ENCODE measurements around the gene BICDL2. TPM values are rescaled to one million over a fixed set of nuclear protein-coding genes. Genes with fewer than 3 reads are reported as not detected.

The BICDL2 gene
- polyA plus RNA-seq, 12 donors = 1.0 to 7.7 (median 2.8) TPM; not detected in 8

DNA sequence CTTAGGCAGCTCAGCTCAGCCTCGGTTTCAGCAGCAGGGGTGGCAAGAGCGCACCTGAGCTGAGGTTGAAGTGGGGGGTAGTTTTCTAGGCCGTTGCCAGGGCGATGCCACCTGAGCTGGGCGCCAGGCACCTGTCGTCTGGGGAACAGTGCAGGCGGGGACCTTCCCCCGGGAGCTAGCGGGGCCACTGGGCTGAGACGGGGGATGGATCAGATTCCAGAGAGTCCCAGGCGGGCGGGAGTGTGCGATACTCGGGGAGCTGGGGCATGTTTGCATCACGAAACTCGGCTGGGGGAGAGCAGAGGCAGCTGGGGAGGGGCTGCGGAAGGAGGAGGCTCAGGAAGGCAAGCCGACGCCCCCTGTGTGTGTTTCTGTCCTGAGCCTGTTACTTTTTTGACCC, 24.5 kb downstream of the BICDL2 start:
- no peak for DNase-seq

GRCh38 chr16:3010510-3010909, 26.2 kb downstream of the BICDL2 start:
- DNase-seq = no peak

- no peak for DNase-seq
Measured at GRCh38 chr16:3009568-3010390, 27.0 kb downstream of the BICDL2 start.

DNA sequence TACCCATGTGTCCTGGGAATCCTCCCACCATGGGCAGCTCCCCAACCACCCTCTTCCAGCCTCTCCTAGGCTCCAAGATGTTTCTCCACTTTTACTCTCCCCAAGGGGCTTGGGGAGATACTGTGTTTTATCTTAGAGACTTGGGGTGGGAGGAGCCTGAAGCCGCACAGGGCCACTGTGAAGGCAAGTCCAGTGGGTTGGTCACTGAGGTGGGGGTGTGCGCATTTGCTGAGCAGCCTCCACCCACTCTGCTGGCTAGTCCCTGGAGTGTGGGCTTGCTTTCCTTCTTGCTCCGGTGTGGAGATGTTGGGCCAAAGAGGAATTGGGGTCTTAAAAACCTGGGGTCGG, 28.1 kb downstream of the BICDL2 start:
- no peak for DNase-seq

DNA sequence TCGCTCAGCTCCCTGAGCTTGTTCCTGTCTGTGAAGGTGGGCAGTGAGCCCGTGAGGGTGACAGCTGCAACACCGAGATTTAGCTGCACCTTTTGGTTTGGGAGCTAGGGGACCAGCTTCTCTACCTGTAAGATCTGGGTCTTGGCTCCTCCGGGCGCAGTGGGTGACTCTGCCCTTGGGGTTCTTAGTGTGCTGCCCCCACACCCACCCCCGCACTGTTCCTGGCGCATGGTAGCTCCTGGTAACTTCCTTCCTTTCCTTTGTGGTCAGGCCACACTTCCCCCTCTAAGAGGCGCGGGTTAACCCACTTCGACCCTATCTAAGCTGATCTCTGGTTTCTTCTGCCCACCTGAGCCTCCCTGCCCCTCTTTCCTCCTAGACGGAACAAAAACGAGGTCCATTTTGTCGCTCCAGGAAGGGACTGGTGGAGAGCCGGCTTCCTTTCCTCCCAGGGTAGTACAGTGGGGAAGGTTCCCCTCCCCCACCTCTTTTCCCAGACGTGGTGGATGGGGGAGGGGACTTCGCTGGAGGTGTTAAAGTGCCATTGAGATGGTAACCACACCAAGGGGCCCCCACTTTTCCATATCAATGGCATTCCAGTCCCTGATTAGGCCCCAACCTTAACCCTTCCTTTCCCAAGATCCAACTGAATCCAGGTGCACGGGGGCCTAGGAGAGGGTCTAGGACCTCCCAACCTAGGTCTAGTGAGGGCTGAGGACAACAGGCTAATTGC, 28.6 kb downstream of the BICDL2 start:
- DNase-seq = no peak

DNA sequence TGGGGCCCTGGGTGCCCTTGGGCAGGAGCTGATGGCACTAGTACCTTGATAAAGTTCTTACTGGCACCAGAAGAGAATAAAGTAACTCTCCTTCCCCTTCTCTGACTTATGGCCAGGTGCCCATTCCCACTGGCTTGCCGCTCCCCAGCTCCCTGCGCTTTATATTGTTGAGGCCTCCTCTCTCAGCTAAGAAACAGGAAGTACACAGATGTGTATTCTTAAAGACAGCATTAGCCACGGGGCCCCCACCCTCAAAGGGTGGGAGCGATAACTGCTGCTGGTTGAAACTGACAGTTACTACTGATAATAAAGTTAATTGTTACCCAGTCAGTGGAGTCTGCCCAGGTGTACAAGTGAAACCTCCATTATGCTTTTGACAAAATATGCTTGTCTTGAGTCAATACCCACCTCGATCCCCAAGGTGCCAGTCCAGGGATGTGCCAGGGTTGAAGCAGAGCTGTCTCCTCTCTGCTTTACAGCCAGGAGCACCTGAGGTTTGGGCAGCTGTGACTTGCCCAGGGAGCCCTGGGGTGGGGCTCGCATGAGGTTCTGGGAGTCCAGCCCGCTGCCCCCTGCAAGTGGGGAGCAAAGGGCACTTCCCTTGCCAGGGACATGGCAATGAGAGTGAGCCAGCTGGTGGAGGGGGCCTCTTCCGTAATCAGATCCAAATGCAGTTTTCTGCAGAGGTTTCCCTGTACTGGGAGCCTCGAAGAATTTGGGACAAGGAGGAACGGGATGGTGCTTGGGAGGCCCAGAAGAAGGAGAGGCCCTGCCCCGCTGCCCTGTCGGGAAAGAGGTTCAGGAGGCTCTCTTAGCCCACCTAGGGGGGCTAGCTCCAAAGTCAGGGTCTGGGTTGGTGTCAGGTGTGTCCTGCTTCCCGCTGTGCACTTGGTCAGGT, 29.4 kb downstream of the BICDL2 start:
- no peak for DNase-seq

GRCh38 chr16:3004781-3005284, 31.9 kb downstream of the BICDL2 start:
- no peak for DNase-seq

- no peak for DNase-seq
Measured at GRCh38 chr16:3004319-3004718, 32.4 kb downstream of the BICDL2 start.

DNA sequence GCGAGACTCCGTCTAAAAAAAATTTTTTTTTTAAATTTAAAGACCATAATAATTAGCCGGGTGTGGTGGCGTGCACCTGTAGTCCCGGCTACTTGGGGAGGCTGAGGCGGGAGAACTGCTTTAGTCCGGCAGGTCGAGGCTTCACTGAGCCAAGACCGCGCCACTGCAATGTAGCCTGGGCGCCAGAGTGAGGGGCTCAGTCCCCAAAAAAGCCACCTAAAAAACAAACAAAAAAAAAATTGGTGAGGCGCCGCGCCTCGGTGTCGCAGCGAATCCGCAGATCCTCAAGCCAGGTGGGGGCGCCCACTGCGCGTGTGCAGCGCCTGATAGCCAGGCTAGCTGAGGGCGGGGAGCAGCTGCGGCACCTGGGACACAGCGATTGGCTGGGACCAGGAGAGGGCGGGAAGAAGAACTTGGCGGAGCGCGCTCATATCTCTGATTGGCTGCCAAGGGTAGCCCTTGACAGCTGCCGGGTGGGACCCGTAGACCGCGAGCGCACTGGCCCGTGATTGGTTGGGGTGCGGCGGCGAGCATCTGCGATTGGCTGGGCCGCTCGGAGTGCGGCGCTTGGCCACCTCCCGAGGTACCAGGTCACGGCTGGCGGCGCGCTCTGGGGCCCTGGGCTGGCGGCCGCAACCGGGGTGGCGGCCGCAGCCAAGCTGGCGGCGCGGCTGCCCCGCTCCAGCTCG, 33.0 kb downstream of the BICDL2 start:
- DNase-seq = peak; percentile 97

DNA sequence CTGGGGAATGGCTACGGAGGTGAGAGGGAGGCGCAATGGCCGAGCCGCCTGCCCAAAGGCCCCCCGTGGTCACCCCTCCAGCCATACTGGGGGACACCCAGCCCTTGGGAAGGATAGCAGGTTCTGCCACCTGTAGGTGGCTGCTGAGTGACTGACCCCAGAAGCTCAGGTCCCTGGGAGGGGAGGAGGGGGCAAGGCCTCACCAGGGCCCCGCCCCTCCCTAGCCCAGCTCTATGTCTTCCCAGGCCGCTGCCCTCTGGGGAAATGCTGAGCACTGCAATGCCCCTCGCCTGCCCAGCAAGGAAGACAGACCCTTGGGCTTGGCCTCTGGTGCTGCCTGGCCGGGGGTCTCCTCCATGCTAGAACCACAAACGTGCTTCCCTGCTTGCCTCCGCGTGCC, 35.4 kb downstream of the BICDL2 start:
- no peak for DNase-seq

DNA sequence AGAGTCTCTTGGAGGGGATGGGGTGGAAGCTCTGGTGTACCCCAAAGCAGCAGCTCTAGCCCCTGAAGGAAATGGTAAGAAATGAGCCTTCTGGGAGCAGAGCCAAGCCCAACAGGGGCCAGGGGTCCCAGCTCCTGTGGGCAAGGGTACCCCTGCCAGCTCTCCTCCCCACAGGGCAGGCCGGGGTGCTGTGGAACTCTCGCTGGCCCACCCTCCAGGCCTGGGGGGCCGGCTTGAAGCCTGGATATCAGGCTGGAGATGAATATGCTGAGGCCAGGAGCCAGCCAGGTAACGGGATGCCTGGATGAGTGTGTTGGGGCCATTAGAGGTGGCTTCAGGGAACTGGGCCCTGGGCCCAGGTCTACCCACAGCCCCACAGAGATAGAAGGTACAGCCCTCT, 36.2 kb downstream of the BICDL2 start:
- DNase-seq = no peak

DNA sequence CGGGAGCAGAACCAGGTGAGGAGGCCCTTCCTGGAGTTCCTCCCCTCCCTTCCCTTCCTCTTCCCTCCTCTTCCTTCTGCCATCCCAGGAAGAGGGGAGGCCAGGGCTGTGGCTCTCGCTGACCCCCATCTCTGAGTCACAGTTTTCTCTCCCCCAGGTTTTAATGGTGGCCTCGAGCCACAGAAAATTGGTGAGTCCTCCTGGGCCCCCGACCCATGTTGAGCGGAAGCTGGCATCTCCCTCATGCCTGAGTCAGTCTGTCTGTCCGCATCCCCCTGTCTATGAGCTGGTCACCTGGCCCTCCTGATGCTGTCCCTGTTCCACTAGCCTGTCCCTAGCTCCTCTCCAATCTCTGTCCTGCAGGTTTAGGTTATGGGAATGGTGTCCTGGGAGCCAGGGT, 36.8 kb downstream of the BICDL2 start:
- no peak for DNase-seq

GRCh38 chr16:2996298-2996697, 40.4 kb downstream of the BICDL2 start:
- DNase-seq = no peak

DNA sequence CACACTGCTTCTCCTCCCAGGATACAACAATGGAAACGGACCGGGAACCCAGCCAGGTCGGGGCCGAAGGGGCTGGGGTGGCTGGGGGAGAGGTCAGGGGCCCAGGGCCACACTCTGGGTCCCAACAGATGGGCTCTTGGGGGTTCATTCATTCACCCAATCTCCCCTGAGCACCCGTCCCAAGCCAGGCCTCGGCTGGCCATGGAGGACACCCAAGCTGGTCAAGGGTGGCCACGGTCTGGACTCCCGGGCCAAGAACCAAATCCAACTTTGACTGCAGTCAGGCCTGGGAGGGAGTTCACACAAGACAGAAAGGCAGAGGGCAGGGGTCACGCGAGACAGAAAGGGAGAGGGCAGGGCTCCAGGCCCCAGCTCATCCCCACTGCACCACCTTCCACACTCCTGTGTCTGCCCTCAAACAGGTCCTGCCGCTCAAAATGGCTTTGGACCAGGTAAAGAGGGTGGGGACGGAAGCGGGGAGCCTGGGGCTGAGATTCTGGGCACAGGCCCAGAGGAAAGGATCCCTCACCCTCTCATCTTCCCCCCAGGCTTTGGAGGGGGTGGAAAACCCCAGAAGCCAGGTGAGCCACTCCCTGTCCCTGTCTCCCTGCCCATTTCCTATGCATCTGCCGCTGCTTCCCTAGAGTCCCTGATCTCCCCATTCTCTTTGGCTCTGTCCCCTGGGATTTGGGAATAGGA, 44.2 kb downstream of the BICDL2 start:
- no peak for DNase-seq

DNA sequence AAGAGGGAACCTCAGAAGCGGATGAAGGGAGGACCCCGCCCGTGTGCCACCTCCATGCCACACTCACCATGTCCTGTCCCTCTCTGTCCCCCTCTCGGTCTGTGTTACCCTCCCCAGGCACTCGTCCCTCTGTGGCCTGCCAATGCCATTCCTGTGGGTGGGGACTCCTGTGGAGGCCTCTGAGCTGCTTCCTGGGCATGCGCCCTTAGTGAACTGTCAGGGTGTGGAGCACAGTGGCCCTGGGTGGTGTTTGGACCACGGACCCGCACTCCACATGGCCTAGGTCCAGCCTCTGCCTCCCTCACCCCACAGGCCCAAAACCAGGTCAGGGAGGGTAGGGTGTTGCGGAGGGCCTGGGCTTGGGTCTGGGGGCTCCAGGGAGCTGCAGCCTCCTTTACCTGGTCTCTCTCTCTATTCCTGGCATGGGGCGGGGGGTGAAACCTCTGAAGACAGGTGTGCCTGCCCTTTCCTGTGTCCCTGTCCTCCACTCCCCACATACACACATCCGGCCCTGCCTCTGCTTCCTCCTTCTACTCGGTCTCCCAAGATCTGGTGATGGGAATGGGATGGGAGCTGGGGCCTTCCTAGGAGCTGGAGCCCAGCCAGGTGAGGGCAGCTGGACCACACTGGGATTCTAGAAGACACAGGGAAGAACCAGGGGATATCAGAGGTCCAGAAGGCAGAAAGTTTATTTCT, 45.0 kb downstream of the BICDL2 start:
- no peak for DNase-seq

GRCh38 chr16:2990891-2991290, 45.9 kb downstream of the BICDL2 start:
- DNase-seq = no peak

DNA sequence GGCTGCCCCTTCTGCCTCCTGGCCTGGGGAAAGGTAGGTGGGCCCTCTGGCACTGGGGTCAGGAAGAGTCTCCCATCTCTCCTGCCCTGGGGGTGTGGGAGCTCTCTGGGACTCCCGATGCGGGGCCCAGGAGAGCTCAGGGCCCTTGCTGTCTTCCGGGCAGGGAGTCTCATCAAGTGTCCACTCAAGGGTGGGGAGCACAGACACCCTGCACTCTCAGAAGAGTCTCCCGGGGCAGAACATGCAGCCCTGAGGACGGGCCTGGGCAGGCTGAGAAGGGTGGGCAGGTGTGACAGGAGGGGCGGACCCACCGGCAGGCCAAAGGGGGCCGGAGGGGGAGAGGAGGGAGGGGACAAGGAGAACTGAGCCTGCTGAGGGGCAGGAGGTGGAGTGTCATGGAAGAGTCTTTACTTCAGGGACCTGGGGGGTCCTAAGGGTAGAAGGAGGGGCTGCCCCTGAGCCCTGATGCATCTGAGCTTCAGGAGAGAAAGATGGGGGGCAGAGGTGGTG, 48.1 kb downstream of the BICDL2 start:
- DNase-seq = no peak

GRCh38 chr16:2987833-2988232, 48.9 kb downstream of the BICDL2 start:
- no peak for DNase-seq

GRCh38 chr16:2987286-2987685, 49.5 kb downstream of the BICDL2 start:
- no peak for DNase-seq

DNA sequence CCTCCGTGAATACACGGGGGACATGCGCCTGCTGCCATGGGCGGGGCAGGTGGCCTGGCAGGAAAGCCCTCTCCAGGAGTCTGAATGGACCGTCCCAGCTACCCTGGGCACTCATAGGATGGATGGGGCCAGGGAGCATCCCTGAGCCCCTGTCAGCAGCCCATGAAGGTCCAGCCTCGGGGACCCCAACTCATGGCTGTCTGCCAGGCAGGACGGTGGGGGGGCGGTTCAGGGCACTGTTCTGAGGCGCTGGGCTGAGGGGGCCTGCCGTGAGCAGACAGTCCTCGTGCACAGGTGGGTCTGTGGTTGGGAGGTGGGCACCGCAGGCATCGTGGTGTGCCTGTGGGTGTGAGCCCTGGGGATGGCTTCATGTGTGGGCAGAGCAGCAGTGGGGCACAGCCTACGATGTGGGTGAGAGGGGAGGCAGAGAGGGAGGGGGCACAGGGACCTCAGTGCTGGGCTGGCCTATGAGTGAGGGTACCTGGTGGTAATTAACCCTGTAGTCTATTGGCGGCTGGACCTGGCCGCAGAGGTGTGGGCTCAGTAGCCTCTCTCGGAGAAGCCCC, 50.0 kb downstream of the BICDL2 start:
- no peak for DNase-seq

Measured in muscle of arm (tissue), 12 donors.